ENCODE measurements around the gene FLRT1. TPM values are rescaled to one million over a fixed set of nuclear protein-coding genes. Genes with fewer than 3 reads are reported as not detected.

Gene FLRT1
- polyA plus RNA-seq, 1 experiment = 0.17 TPM

DNA sequence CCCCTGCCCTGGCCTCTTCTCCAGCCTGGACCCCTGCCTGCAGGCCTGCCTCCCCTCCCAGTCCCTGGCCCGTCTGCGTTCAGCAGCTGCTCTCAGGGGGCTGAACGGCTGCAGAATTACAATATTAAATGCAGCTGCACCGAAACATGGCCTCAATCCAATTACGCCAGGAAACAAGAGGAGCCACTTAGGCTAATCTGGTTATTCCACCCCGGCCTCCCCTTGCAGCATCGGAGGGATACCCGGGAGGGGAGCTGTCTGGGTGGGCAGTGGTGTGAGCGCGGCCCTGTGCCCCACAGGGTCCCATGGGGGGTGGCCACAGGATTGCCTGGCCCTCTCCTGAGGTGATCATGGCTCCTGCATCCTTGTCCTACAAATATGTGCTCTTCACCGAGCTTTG is 42.6 kb downstream of the FLRT1 start:
- CTCF ChIA-PET = no interaction called here
- no peak for DNase-seq (ENCODE audit: low read depth, low spot score)
- H3K27ac ChIP-seq (ENCODE audit: low read depth, low read length) = no peak overlapping the region
- POLR2A ChIA-PET = no interaction called here
- peaks cover 41% of the 10 kb centered on the region for H3K27me3 ChIP-seq (ENCODE audit: control insufficient read depth, insufficient read depth, low read length)
- no peak overlapping the region for H3K4me3 ChIP-seq (ENCODE audit: low read depth, low read length)
- no peaks in the 10 kb centered on the region; the same call in 1 of the 2 replicates for H3K9me3 ChIP-seq (ENCODE audit: control insufficient read depth, insufficient read depth, low read length)
- TF ChIP-seq CTCF (IDR thresholded peaks at IDR 0.05; ENCODE audit: low read depth, low read length) = no peak

DNA sequence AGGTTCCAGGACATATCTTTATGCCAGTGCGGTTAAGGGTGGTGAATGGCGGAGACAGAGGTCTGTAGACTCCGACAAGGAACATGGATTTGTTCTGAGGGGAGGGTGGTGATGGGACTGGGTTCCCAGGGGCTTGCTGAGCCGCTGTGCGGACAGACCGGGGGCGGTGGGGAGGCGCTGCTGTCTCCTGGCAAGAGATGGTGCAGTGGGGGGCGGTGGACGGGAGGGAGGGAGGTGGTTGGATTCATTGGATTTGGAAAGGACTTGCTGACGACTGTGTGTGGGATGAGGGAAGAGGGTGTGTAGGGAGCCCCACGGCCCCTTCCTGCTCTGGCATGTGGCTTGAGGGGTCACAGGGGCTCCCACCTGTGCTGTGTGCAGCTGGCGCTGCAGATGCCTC is 43.2 kb downstream of the FLRT1 start:
- no peak for DNase-seq (ENCODE audit: low read depth, low spot score)
- no peak for TF ChIP-seq CTCF (IDR thresholded peaks at IDR 0.05; ENCODE audit: low read depth, low read length)
- ChIA-PET CTCF (no interaction called here), POLR2A (no interaction called here)
- Histone ChIP-seq H3K4me3 (ENCODE audit: low read depth, low read length) (no peak overlapping the region), H3K9me3 (ENCODE audit: control insufficient read depth, insufficient read depth, low read length) (no peaks in the 10 kb centered on the region; the same call in 1 of the 2 replicates), H3K27ac (ENCODE audit: low read depth, low read length) (no peak overlapping the region), H3K27me3 (ENCODE audit: control insufficient read depth, insufficient read depth, low read length) (peaks cover 39% of the 10 kb centered on the region)

DNA sequence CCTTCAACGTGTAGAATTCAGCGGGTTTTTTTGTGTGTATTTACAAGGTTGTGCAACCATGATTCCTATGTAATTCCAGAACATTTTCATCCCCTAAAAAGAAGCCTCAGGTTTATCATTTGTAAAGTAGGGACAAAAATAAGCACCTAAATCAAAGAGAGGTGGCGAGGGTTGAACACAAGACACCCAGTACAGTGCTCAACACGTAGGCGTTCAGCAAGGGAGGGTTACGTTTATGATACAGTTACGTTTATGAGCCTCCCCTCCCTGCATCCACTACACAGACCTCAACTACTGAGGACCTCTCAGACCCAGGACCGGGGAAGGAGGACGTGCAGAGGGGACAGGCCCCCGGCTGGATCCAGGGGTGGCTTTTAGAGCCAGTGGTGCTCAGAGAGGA is 44.7 kb downstream of the FLRT1 start:
- Histone ChIP-seq H3K27me3 (ENCODE audit: control insufficient read depth, insufficient read depth, low read length) (peaks cover 32% of the 10 kb centered on the region), H3K4me3 (ENCODE audit: low read depth, low read length) (no peak overlapping the region), H3K9me3 (ENCODE audit: control insufficient read depth, insufficient read depth, low read length) (no peaks in the 10 kb centered on the region; the same call in 1 of the 2 replicates), H3K27ac (ENCODE audit: low read depth, low read length) (no peak overlapping the region)
- no peak for TF ChIP-seq CTCF (IDR thresholded peaks at IDR 0.05; ENCODE audit: low read depth, low read length)
- DNase-seq (ENCODE audit: low read depth, low spot score) = no peak
- POLR2A ChIA-PET = no interaction called here
- CTCF ChIA-PET = no interaction called here

- no peak overlapping the region for H3K27ac ChIP-seq (ENCODE audit: low read depth, low read length)
- no peaks in the 10 kb centered on the region; the same call in 1 of the 2 replicates for H3K9me3 ChIP-seq (ENCODE audit: control insufficient read depth, insufficient read depth, low read length)
- CTCF ChIA-PET = no interaction called here
These were observed 46.2 kb downstream of the FLRT1 start for GRCh38 chr11:64081745-64082442.

More at GRCh38 chr11:64081745-64082442, 46.2 kb downstream of the FLRT1 start:
- H3K27me3 ChIP-seq (ENCODE audit: control insufficient read depth, insufficient read depth, low read length) = peaks cover 30% of the 10 kb centered on the region
- POLR2A ChIA-PET = no interaction called here
- DNase-seq (ENCODE audit: low read depth, low spot score) = no peak
- no peak for TF ChIP-seq CTCF (IDR thresholded peaks at IDR 0.05; ENCODE audit: low read depth, low read length)
- H3K4me3 ChIP-seq (ENCODE audit: low read depth, low read length) = no peak overlapping the region
